Esophagus (tissue), 2 donors: ENCODE results near the gene PLEKHG4B. TPM values are rescaled to one million over a fixed set of nuclear protein-coding genes. Genes with fewer than 3 reads are reported as not detected.
"Not testable (repeated sequence)": the region's sequence is repeated elsewhere in the genome, so short reads cannot be mapped to it uniquely, and the experiment has no call there.

Experiments
- H3K27ac ChIP-seq, 2 donors: one replicate each; pipeline ENCODE4 v1.5.1; 2013; ENCODE audit warnings: low read depth in 2 of 2, mild to moderate bottlenecking in 2 of 2, inconsistent platforms in 1 of 2, low read length in 1 of 2, moderate library complexity in 1 of 2
- H3K27me3 ChIP-seq, 2 donors: one replicate each; pipeline ENCODE4 v1.6.1; 2013; ENCODE audit warnings: low read length in 2 of 2, control low read depth in 1 of 2, mild to moderate bottlenecking in 1 of 2; ENCODE audit not compliant: insufficient read depth in 2 of 2, control insufficient read depth in 1 of 2
- H3K36me3 ChIP-seq, 2 donors: one replicate each; pipeline ENCODE4 v1.6.1; 2013; ENCODE audit warnings: low read length in 1 of 2; ENCODE audit not compliant: control insufficient read depth in 2 of 2, insufficient read depth in 2 of 2
- H3K4me1 ChIP-seq, 2 donors: one replicate each; pipeline ENCODE4 v1.6.1; 2013; ENCODE audit warnings: low read length in 1 of 2; ENCODE audit not compliant: control insufficient read depth in 2 of 2, insufficient read depth in 2 of 2
- H3K4me3 ChIP-seq, 2 donors: one replicate each; pipeline ENCODE4 v1.5.1; 2013; ENCODE audit warnings: low read length in 2 of 2, mild to moderate bottlenecking in 2 of 2, low read depth in 1 of 2, moderate library complexity in 1 of 2
- H3K9me3 ChIP-seq, 2 donors: one replicate each; pipeline ENCODE4 v1.6.1; 2013; ENCODE audit warnings: mild to moderate bottlenecking in 2 of 2, low read depth in 1 of 2, low read length in 1 of 2, moderate library complexity in 1 of 2; ENCODE audit not compliant: control insufficient read depth in 2 of 2, insufficient read depth in 1 of 2
- WGBS, 2 donors: extraction: QIAGEN DNeasy Blood & Tissue Kit; methylation state at CpG; one replicate each; pipeline ENCODE4 v1.1.7; 2013; 5-methylcytosine and 5-hydroxymethylcytosine counted together
- polyA plus RNA-seq, 2 donors: library from polyadenylated mRNA; stranded (reverse); fragments of 200-250 nt; gene quantifications; one replicate each; pipeline ENCODE4 v1.2.3, GENCODE V29; 2013
- donor health status: healthy with polysubstance abuse.
- donor health status: Bipolar disorder and iron deficiency.

The PLEKHG4B gene
- polyA plus RNA-seq, 2 donors, result 0.16 to 0.53 TPM

DNA sequence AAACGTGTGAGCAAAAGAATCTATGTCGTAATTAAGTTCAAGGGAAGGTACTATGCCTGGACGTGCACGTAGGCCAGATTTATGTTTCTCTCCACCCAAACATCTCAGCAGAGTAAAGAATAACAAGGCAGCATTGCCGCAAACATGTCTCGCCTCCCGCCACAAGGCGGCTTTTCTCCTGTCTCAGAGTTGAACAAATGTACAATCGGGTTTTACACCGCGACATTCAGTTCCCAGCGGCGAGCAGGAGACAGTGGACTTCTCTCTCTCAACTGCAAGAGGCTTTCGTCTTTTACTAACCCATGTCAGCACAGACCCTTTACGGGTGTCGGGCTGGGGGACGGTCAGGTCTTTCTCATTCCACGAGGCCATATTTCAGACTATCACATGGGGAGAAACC is 105.1 kb downstream of the PLEKHG4B start:
- WGBS, 2 donors, result 58 to 67% methylated on average over 18 of the region's 18 CpGs
- not testable (repeated sequence) for H3K4me1 ChIP-seq, H3K27ac ChIP-seq, H3K9me3 ChIP-seq, H3K4me3 ChIP-seq, H3K36me3 ChIP-seq, H3K27me3 ChIP-seq

GRCh38 chr5:197892-198489 is 106.0 kb downstream of the PLEKHG4B start:
- no peaks in the 10 kb centered on the region for H3K36me3 ChIP-seq
- no peak overlapping the region for H3K4me3 ChIP-seq
- WGBS, 2 donors, result 83 to 84% methylated on average over 12 of the region's 12 CpGs
- H3K4me1 ChIP-seq, result no peaks in the 10 kb centered on the region
- H3K27ac ChIP-seq, result no peak overlapping the region
- H3K27me3 ChIP-seq, result no peaks in the 10 kb centered on the region
- H3K9me3 ChIP-seq, result no peaks in the 10 kb centered on the region

- Histone ChIP-seq H3K27ac (no peak overlapping the region), H3K36me3 (peaks cover 0 to 5% of the 10 kb centered on the region in 2 donors), H3K27me3 (no peaks in the 10 kb centered on the region), H3K9me3 (no peaks in the 10 kb centered on the region), H3K4me3 (no peak overlapping the region), H3K4me1 (no peaks in the 10 kb centered on the region)
- WGBS, 2 donors, result 96 to 97% methylated on average over 21 of the region's 21 CpGs
Measured at GRCh38 chr5:198516-199196, 106.7 kb downstream of the PLEKHG4B start.

DNA sequence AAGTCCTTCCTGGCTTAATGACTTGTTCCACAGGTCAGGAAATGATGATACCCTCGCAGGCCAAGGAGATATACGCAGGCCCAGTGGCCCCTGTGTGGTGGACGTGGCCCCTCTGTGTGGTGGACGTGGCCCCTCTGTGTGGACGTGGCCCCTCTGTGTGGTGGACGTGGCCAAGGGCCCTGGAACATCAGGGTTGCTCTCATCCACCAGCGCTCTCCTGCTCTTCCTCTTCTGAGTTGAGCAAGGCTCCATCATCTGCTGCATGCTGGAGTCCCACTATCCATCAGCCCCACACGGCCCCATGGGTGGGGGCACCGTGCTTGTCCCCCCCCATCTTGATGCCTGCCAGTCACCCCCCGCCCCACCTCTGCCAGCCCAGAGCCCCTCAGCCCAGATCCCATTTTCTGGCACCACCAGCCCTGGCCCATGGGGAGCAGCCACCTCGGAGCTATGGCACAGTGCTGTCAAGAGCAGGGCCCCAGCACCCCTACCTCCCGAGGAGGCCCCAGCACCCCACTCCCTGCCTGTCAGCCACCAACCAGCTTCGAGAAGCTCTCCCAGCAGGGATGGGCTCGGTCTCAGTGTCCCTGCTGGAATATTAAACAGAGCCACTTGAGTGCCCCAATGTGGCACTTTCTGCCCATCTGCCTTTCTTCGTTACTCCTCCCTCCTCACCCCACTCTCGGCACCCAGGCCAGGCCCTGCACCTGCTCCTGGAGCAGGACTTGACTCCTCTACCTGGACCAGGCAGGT is 107.4 kb downstream of the PLEKHG4B start:
- no peak overlapping the region for H3K4me3 ChIP-seq
- H3K4me1 ChIP-seq, result no peaks in the 10 kb centered on the region
- no peaks in the 10 kb centered on the region for H3K27me3 ChIP-seq
- 92 to 95% methylated on average over 16 of the region's 16 CpGs for WGBS, 2 donors
- H3K9me3 ChIP-seq, result no peaks in the 10 kb centered on the region
- no peak overlapping the region for H3K27ac ChIP-seq
- peaks cover 0 to 11% of the 10 kb centered on the region in 2 donors for H3K36me3 ChIP-seq

DNA sequence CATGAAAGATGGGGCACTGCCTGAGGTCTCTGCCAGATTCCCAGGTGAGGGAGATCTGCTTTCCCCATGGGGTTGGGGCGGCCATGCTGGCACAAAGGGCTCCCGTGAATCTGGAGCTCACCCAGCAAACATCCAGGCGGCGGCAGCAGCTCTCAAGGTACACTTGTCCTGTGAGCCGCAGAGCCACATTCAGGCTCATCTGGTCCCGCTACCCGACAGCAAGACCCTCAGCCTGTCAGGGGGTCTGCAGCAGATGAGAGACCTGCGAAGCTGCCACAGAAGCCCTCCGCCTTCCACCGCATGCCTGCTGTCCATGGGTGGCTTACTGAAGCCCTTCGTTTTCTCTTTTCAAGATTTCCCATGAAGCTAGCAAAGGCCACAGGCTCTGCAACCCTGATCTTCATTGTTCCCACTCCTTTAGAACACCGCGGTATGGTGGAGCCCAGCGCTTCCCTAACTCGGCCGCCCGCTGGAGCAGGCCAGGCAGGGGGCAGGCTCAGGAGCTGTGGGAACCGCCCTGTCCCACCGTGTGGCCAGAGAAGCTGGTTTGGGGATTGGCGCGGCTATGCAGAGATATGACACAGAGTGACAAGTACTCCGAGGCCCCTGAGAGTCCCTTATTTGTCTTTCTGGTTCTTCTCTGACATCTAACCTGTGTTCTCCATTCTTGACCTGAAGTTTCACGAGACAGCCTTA is 108.1 kb downstream of the PLEKHG4B start:
- no peak overlapping the region for H3K4me3 ChIP-seq
- no peaks in the 10 kb centered on the region for H3K9me3 ChIP-seq
- 88 to 92% methylated on average over 23 of the region's 23 CpGs for whole genome bisulfite sequencing, 2 donors
- H3K36me3 ChIP-seq, result peaks cover 0 to 13% of the 10 kb centered on the region in 2 donors
- H3K27me3 ChIP-seq, result no peaks in the 10 kb centered on the region
- no peaks in the 10 kb centered on the region for H3K4me1 ChIP-seq
- no peak overlapping the region for H3K27ac ChIP-seq

DNA sequence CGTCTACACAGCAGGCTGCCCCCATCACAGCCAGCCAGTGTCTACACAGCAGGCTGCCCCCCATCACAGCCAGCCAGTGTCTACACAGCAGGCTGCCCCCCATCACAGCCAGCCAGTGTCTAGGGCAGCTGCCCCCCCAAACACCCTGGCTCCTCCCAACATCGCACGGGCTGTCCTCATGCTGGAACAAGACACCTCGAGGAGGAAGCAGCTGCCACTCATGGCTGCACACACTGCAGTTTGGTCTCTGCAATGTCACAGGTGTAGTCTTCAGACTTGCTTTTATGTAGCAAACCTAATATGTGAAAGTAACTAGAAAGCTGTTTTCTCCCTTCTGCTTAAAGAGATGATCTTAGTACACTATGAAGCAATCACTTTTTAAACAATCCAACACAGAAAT is 109.0 kb downstream of the PLEKHG4B start:
- H3K4me1 ChIP-seq, result no peaks in the 10 kb centered on the region

DNA sequence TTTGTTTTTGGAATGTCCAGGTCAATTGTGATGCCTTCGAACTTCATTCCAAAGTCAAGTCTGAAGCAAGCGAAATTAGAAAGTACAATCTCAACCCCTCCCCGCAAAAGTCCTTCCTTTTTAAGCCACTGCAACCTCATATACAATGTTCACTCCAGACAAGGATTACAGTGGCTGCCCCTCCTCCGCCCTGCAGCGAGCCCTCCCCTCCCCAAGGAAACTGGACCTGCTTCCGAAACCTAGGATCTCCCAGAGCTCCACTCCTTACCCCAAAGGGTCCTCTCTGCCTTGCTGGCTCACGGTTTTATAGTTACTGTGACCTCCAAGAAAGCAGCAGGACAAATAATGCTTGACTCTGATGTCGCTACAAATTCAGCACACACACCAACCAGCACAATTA is 109.7 kb downstream of the PLEKHG4B start:
- H3K36me3 ChIP-seq, result peaks cover 0 to 18% of the 10 kb centered on the region in 2 donors
- no peak overlapping the region for H3K4me3 ChIP-seq
- WGBS, 2 donors, result 91 to 97% methylated on average over 8 of the region's 8 CpGs
- H3K27me3 ChIP-seq, result no peaks in the 10 kb centered on the region
- H3K27ac ChIP-seq, result no peak overlapping the region
- no peaks in the 10 kb centered on the region for H3K9me3 ChIP-seq
- H3K4me1 ChIP-seq, result no peaks in the 10 kb centered on the region

More for the DNA sequence above, 109.0 kb downstream of the PLEKHG4B start:
- H3K9me3 ChIP-seq, result no peaks in the 10 kb centered on the region
- H3K27me3 ChIP-seq, result no peaks in the 10 kb centered on the region
- H3K36me3 ChIP-seq, result peaks cover 0 to 15% of the 10 kb centered on the region in 2 donors
- no peak overlapping the region for H3K4me3 ChIP-seq
- no peak overlapping the region for H3K27ac ChIP-seq
- WGBS, 2 donors, result 58% methylated on average over 3 to 4 of the region's 4 CpGs

DNA sequence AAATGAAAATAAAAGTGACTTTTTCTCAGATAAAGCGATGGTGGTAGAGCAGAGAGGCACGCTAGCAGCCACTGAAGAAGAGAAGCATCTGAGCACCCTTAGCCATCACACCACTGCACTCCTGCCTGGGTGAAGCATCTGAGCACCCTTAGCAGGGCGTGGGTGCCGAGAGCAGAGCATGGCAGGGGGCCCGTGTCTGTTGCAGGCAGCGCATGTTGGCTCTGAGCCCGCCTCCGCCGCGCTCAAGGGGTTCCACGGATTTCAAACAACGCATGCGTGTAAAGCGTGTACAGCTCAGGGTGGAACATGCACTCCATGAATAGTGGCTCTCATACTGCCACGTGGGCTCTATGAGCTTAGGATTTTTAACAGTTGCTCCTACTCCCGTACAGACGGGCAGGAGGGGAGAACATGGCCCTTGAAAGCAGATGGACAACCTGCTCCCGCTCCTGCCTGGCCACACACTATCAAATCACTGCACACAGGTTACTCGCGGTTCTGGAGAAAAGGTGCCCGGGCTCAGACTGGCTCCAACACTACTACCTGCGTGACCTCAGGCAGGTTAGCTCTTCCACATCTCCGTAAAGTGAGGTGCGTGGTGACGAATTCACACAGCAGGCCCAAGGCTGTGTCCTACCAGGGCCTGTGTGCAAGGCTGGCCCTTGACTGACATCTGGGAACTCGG is 111.4 kb downstream of the PLEKHG4B start:
- H3K27ac ChIP-seq, result no peak overlapping the region
- H3K27me3 ChIP-seq, result no peaks in the 10 kb centered on the region
- H3K36me3 ChIP-seq, result peaks cover 0 to 20% of the 10 kb centered on the region in 2 donors
- H3K4me3 ChIP-seq, result no peak overlapping the region
- WGBS, 2 donors, result 91 to 93% methylated on average over 26 of the region's 26 CpGs
- no peaks in the 10 kb centered on the region for H3K4me1 ChIP-seq
- no peaks in the 10 kb centered on the region for H3K9me3 ChIP-seq

DNA sequence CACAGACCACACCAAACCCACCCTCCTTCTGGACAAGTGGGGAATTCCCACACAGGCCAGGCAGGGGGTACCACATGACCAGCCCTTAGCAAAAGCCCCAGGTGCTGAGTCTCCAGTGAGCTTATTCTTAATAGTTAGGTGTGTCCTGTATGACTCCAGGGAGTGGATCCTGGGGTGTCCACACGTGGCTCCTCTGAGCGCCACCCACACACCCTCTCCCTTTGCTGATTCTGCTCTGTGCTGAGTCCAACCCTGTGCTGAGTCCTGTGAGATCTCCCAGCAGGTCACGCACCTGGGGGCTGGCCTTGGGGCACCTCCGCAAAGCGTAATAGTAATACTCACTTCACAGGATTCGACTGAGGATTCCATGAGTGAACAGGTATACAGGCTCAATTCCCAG is 112.0 kb downstream of the PLEKHG4B start:
- WGBS, 2 donors, result 89 to 90% methylated on average over 6 of the region's 6 CpGs
- H3K9me3 ChIP-seq, result no peaks in the 10 kb centered on the region
- H3K27ac ChIP-seq, result no peak overlapping the region
- no peaks in the 10 kb centered on the region for H3K4me1 ChIP-seq
- H3K27me3 ChIP-seq, result no peaks in the 10 kb centered on the region
- no peak overlapping the region for H3K4me3 ChIP-seq
- peaks cover 0 to 22% of the 10 kb centered on the region in 2 donors for H3K36me3 ChIP-seq
